Measurements from ENCODE around the gene PPA1. TPM values are rescaled to one million over a fixed set of nuclear protein-coding genes. Genes with fewer than 3 reads are reported as not detected.

Gene PPA1
- total RNA-seq, 1 experiment from 2014 or later = 180 TPM

DNA sequence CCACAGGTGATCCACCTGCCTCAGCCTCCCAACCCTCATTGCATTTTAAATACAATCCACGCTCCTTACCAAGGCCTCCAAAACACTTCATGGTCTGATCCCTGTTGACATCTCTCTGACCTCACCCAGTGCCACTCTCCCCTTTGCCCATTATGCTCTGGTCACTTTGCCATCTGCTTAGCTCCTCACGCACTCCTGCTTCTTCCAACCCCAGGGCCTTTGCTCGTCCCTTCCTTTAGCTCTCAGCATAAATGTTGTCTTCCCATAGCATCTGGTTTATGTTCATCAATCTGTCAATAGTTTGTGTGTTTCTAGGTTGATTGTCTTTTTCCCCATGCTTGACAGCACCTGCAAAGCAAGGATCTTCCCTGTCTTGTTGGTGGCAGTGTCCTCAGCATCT is 36.5 kb upstream of the PPA1 start:
- peaks cover 9% of the 10 kb centered on the region for H3K27me3 Mint-ChIP-seq (ENCODE audit: low read depth)
- no peak for TF ChIP-seq ZNF416 (CRISPR knock-in tag; IDR thresholded peaks at IDR 0.05)
- TF ChIP-seq ZNF317 (CRISPR knock-in tag; IDR thresholded peaks at IDR 0.05; ENCODE audit: borderline replicate concordance, low read depth) = no peak
- TF ChIP-seq CBFB (CRISPR knock-in tag; IDR thresholded peaks at IDR 0.05; ENCODE audit: low read depth) = no peak
- TF ChIP-seq CREB1 (CRISPR knock-in tag; IDR thresholded peaks at IDR 0.05) = no peak
- TF ChIP-seq, protein P1, sequence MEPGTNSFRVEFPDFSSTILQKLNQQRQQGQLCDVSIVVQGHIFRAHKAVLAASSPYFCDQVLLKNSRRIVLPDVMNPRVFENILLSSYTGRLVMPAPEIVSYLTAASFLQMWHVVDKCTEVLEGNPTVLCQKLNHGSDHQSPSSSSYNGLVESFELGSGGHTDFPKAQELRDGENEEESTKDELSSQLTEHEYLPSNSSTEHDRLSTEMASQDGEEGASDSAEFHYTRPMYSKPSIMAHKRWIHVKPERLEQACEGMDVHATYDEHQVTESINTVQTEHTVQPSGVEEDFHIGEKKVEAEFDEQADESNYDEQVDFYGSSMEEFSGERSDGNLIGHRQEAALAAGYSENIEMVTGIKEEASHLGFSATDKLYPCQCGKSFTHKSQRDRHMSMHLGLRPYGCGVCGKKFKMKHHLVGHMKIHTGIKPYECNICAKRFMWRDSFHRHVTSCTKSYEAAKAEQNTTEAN (CRISPR knock-in tag; IDR thresholded peaks at IDR 0.05) = no peak
- TF ChIP-seq ZNF138 (CRISPR knock-in tag; conservative IDR thresholded peaks at IDR 0.05) = no peak
- TF ChIP-seq, protein P2, sequence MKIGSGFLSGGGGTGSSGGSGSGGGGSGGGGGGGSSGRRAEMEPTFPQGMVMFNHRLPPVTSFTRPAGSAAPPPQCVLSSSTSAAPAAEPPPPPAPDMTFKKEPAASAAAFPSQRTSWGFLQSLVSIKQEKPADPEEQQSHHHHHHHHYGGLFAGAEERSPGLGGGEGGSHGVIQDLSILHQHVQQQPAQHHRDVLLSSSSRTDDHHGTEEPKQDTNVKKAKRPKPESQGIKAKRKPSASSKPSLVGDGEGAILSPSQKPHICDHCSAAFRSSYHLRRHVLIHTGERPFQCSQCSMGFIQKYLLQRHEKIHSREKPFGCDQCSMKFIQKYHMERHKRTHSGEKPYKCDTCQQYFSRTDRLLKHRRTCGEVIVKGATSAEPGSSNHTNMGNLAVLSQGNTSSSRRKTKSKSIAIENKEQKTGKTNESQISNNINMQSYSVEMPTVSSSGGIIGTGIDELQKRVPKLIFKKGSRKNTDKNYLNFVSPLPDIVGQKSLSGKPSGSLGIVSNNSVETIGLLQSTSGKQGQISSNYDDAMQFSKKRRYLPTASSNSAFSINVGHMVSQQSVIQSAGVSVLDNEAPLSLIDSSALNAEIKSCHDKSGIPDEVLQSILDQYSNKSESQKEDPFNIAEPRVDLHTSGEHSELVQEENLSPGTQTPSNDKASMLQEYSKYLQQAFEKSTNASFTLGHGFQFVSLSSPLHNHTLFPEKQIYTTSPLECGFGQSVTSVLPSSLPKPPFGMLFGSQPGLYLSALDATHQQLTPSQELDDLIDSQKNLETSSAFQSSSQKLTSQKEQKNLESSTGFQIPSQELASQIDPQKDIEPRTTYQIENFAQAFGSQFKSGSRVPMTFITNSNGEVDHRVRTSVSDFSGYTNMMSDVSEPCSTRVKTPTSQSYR (CRISPR knock-in tag; IDR thresholded peaks at IDR 0.05) = no peak
- no peak for TF ChIP-seq FOXJ3 (CRISPR knock-in tag; IDR thresholded peaks at IDR 0.05; ENCODE audit: borderline replicate concordance)
- TF ChIP-seq TEAD4 (CRISPR knock-in tag; IDR thresholded peaks at IDR 0.05) = no peak
- no peak for TF ChIP-seq SMAD3 (CRISPR knock-in tag; IDR thresholded peaks at IDR 0.05; ENCODE audit: borderline replicate concordance)
- TF ChIP-seq GABPB1 (CRISPR knock-in tag; IDR thresholded peaks at IDR 0.05) = no peak
- no peak for TF ChIP-seq STAT6 (CRISPR knock-in tag; conservative IDR thresholded peaks at IDR 0.05; ENCODE audit: low read depth)
- TF ChIP-seq NR2C2 (CRISPR knock-in tag; IDR thresholded peaks at IDR 0.05) = no peak
- TF ChIP-seq ATF2 (CRISPR knock-in tag; IDR thresholded peaks at IDR 0.05; ENCODE audit: borderline replicate concordance, low read depth) = no peak
- TF ChIP-seq NFYB (CRISPR knock-in tag; conservative IDR thresholded peaks at IDR 0.05; ENCODE audit: low read depth) = no peak
- no peak overlapping the region for H3K4me3 Mint-ChIP-seq
- DNase-seq (ENCODE audit: low spot score) (no peak), ATAC-seq (no peak)
- H3K4me1 Mint-ChIP-seq = peaks cover 16% of the 10 kb centered on the region
- ChIA-PET CTCF (interaction anchor here (0.7 to 2.1 kb wide), 4 partner anchors 10 to 95 kb away, joined by 3 to 7 read pairs (median 5); no protein-coding TSS in a partner anchor), POLR2A (no interaction called here)
- H3K9me3 Mint-ChIP-seq = no peaks in the 10 kb centered on the region
- no peak overlapping the region for H3K27ac Mint-ChIP-seq
- H3K36me3 Mint-ChIP-seq = no peaks in the 10 kb centered on the region

DNA sequence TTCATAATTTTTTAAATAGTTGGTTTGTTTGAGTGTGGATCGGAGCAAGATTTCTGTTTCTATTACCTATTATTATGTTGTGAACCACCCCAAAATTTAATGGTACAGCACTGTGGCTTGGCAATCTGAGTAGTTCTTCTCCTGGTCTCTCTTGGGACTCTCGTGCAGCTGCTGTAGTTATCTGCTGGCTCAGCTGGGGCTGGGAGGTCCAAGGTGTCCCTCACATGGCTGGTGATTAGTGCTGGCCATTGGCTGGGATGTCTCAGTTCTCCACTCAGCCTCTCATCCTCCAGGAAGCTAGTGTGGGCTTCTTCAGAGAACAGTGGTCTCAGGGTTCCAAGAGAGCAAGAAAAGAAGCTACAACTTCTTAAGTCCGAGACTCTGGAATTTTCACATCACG is 35.1 kb upstream of the PPA1 start:
- Mint-ChIP-seq H3K27me3 (ENCODE audit: low read depth) (peaks cover 9% of the 10 kb centered on the region), H3K4me3 (no peak overlapping the region), H3K27ac (no peak overlapping the region), H3K36me3 (no peaks in the 10 kb centered on the region), H3K4me1 (peaks cover 12% of the 10 kb centered on the region), H3K9me3 (no peaks in the 10 kb centered on the region)
- ChIA-PET POLR2A (no interaction called here), CTCF (interaction anchor here (0.7 to 7.2 kb wide), 11 partner anchors 9 to 190 kb away, joined by 3 to 177 read pairs (median 12); partner anchors contain the start of gene TYSND1)
- no peak for ATAC-seq
- no peak for DNase-seq (ENCODE audit: low spot score)
- TF ChIP-seq FOXK1 (CRISPR knock-in tag; IDR thresholded peaks at IDR 0.05) = no peak
- no peak for TF ChIP-seq EMX1 (CRISPR knock-in tag; IDR thresholded peaks at IDR 0.05)
- no peak for TF ChIP-seq SOX15 (CRISPR knock-in tag; IDR thresholded peaks at IDR 0.05)
- no peak for TF ChIP-seq NFYB (CRISPR knock-in tag; conservative IDR thresholded peaks at IDR 0.05; ENCODE audit: low read depth)
- no peak for TF ChIP-seq MAX (CRISPR knock-in tag; IDR thresholded peaks at IDR 0.05)
- no peak for TF ChIP-seq TEAD1 (CRISPR knock-in tag; IDR thresholded peaks at IDR 0.05)
- TF ChIP-seq, protein P3, sequence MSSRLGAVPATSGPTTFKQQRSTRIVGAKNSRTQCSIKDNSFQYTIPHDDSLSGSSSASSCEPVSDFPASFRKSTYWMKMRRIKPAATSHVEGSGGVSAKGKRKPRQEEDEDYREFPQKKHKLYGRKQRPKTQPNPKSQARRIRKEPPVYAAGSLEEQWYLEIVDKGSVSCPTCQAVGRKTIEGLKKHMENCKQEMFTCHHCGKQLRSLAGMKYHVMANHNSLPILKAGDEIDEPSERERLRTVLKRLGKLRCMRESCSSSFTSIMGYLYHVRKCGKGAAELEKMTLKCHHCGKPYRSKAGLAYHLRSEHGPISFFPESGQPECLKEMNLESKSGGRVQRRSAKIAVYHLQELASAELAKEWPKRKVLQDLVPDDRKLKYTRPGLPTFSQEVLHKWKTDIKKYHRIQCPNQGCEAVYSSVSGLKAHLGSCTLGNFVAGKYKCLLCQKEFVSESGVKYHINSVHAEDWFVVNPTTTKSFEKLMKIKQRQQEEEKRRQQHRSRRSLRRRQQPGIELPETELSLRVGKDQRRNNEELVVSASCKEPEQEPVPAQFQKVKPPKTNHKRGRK (CRISPR knock-in tag; IDR thresholded peaks at IDR 0.05; ENCODE audit: borderline replicate concordance) = no peak
- TF ChIP-seq NFE2L1 (CRISPR knock-in tag; IDR thresholded peaks at IDR 0.05) = no peak
- TF ChIP-seq NR1H2 (CRISPR knock-in tag; IDR thresholded peaks at IDR 0.05) = no peak
- TF ChIP-seq E2F1 (CRISPR knock-in tag; IDR thresholded peaks at IDR 0.05) = no peak
- no peak for TF ChIP-seq TEAD4 (CRISPR knock-in tag; IDR thresholded peaks at IDR 0.05)
- TF ChIP-seq ZNF416 (CRISPR knock-in tag; IDR thresholded peaks at IDR 0.05) = no peak
